Measurements from ENCODE around the gene OR1K1.

The OR1K1 gene

GRCh38 chr9:122812736-122813135, 12.8 kb downstream of the OR1K1 start:
- TF ChIP-seq, protein P1, sequence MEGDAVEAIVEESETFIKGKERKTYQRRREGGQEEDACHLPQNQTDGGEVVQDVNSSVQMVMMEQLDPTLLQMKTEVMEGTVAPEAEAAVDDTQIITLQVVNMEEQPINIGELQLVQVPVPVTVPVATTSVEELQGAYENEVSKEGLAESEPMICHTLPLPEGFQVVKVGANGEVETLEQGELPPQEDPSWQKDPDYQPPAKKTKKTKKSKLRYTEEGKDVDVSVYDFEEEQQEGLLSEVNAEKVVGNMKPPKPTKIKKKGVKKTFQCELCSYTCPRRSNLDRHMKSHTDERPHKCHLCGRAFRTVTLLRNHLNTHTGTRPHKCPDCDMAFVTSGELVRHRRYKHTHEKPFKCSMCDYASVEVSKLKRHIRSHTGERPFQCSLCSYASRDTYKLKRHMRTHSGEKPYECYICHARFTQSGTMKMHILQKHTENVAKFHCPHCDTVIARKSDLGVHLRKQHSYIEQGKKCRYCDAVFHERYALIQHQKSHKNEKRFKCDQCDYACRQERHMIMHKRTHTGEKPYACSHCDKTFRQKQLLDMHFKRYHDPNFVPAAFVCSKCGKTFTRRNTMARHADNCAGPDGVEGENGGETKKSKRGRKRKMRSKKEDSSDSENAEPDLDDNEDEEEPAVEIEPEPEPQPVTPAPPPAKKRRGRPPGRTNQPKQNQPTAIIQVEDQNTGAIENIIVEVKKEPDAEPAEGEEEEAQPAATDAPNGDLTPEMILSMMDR (IDR thresholded peaks at IDR 0.05; ENCODE audit: insufficient read depth, low read depth, low read length, missing control alignments), result no peak
- DNase-seq (ENCODE audit: low read depth), result no peak
- H3K4me3 ChIP-seq (ENCODE audit: low read depth, low read length), result no peak overlapping the region

GRCh38 chr9:122814545-122814944, 14.6 kb downstream of the OR1K1 start:
- TF ChIP-seq, protein P1 (IDR thresholded peaks at IDR 0.05; ENCODE audit: insufficient read depth, low read depth, low read length, missing control alignments), result no peak
- H3K4me3 ChIP-seq (ENCODE audit: low read depth, low read length), result no peak overlapping the region
- no peak for DNase-seq (ENCODE audit: low read depth)

- DNase-seq (ENCODE audit: low read depth), result no peak
- TF ChIP-seq, protein P1 (IDR thresholded peaks at IDR 0.05; ENCODE audit: insufficient read depth, low read depth, low read length, missing control alignments), result no peak
- no peak overlapping the region for H3K4me3 ChIP-seq (ENCODE audit: low read depth, low read length)
Observed at GRCh38 chr9:122815544-122815943, 15.6 kb downstream of the OR1K1 start.

GRCh38 chr9:122816163-122816867, 16.4 kb downstream of the OR1K1 start:
- DNase-seq (ENCODE audit: low read depth), result no peak
- no peak overlapping the region for H3K4me3 ChIP-seq (ENCODE audit: low read depth, low read length)
- TF ChIP-seq, protein P1 (IDR thresholded peaks at IDR 0.05; ENCODE audit: insufficient read depth, low read depth, low read length, missing control alignments), result no peak

DNA sequence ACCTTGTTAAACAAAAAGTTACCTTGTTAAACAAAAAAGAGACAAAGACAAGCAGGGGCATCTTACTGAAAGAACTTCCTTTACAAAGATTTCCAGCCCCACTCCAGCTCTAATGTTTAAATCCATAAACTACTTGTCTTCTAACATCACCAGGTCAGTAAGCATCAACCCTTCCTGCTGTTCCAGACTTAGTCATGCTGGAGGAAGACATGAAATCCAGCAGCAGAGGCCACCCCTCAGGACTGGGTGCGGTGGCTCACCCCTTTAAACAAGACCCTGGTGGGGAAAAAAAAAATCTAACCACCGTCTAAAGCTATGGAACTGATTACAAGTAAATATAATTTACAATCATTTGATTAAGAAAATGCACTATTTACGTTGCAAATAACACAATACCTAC, 19.4 kb downstream of the OR1K1 start:
- no peak for DNase-seq (ENCODE audit: low read depth)
- no peak overlapping the region for H3K4me3 ChIP-seq (ENCODE audit: low read depth, low read length)
- TF ChIP-seq, protein P1 (IDR thresholded peaks at IDR 0.05; ENCODE audit: insufficient read depth, low read depth, low read length, missing control alignments), result no peak

GRCh38 chr9:122819791-122820489, 20.0 kb downstream of the OR1K1 start:
- TF ChIP-seq, protein P1 (IDR thresholded peaks at IDR 0.05; ENCODE audit: insufficient read depth, low read depth, low read length, missing control alignments), result no peak
- H3K4me3 ChIP-seq (ENCODE audit: low read depth, low read length), result no peak overlapping the region
- DNase-seq (ENCODE audit: low read depth), result no peak
